H9 (cell line): Measurements from ENCODE around the gene FAM117A. TPM values are rescaled to one million over a fixed set of nuclear protein-coding genes. Genes with fewer than 3 reads are reported as not detected.

Source experiments
- DNase-seq: peaks from one replicate; pipeline ENCODE4 v3.0.0-alpha.2; 2017
- H2AFZ ChIP-seq: one replicate; pipeline ENCODE4 v1.6.1; 2013; ENCODE audit warnings: mild to moderate bottlenecking, low read length, control low read depth, moderate library complexity
- H2AK5ac ChIP-seq: 2 replicates; pipeline ENCODE4 v1.6.1; 2013; ENCODE audit warnings: low read length, control low read depth, mixed read lengths; ENCODE audit not compliant: insufficient read length
- H2BK120ac ChIP-seq: one replicate; pipeline ENCODE4 v1.6.1; 2013; ENCODE audit warnings: low read depth, mild to moderate bottlenecking, low read length, control low read depth, inconsistent platforms; ENCODE audit not compliant: poor library complexity, severe bottlenecking
- H2BK12ac ChIP-seq: 2 replicates; pipeline ENCODE4 v1.6.1; 2013; ENCODE audit warnings: low read length, control low read depth, mixed read lengths, low read depth; ENCODE audit not compliant: insufficient read length
- H2BK15ac ChIP-seq: 2 replicates; pipeline ENCODE4 v1.6.1; 2013; ENCODE audit warnings: low read depth, low read length, control low read depth
- H2BK20ac ChIP-seq: one replicate; pipeline ENCODE4 v1.6.1; 2013; ENCODE audit warnings: low read depth, mild to moderate bottlenecking, low read length, control low read depth, inconsistent platforms; ENCODE audit not compliant: poor library complexity, severe bottlenecking
- H2BK5ac ChIP-seq: 2 replicates; pipeline ENCODE4 v1.6.1; 2013; ENCODE audit warnings: low read length, control low read depth, mixed read lengths; ENCODE audit not compliant: insufficient read length
- H3K14ac ChIP-seq: 2 replicates; pipeline ENCODE4 v1.6.1; 2013; ENCODE audit warnings: low read length, control low read depth; ENCODE audit not compliant: insufficient read depth
- H3K18ac ChIP-seq: 2 replicates; pipeline ENCODE4 v1.6.1; 2013; ENCODE audit warnings: low read depth, mild to moderate bottlenecking, mixed read lengths, low read length, control low read depth; ENCODE audit not compliant: insufficient read length
- H3K23ac ChIP-seq: 2 replicates; pipeline ENCODE4 v1.6.1; 2013; ENCODE audit warnings: low read length, control low read depth, mixed read lengths, low read depth; ENCODE audit not compliant: insufficient read length
- H3K23me2 ChIP-seq: 2 replicates; pipeline ENCODE4 v1.6.1; 2013; ENCODE audit warnings: low read depth, mild to moderate bottlenecking, mixed read lengths, low read length, control low read depth; ENCODE audit not compliant: insufficient read length, poor library complexity, severe bottlenecking
- H3K27ac ChIP-seq: 2 replicates; pipeline ENCODE4 v1.5.1; 2013; ENCODE audit warnings: low read length, control low read depth, mixed read lengths, low read depth; ENCODE audit not compliant: insufficient read length
- H3K27me3 ChIP-seq: 2 replicates; pipeline ENCODE4 v1.6.1; 2013; ENCODE audit warnings: low read length, control low read depth, inconsistent platforms; ENCODE audit not compliant: insufficient read depth
- H3K4ac ChIP-seq: 2 replicates; pipeline ENCODE4 v1.6.1; 2013; ENCODE audit warnings: low read depth, mild to moderate bottlenecking, control low read depth, inconsistent platforms, low read length, moderate library complexity
- H3K4me1 ChIP-seq: 2 replicates; pipeline ENCODE4 v1.6.1; 2013; ENCODE audit warnings: low read length, control low read depth, inconsistent platforms; ENCODE audit not compliant: insufficient read depth
- H3K4me2 ChIP-seq: 2 replicates; pipeline ENCODE4 v1.6.1; 2013; ENCODE audit warnings: low read length, control low read depth, mixed read lengths; ENCODE audit not compliant: insufficient read length, insufficient read depth
- H3K56ac ChIP-seq: 2 replicates; pipeline ENCODE4 v1.6.1; 2013; ENCODE audit warnings: low read depth, mild to moderate bottlenecking, mixed read lengths, low read length, control low read depth; ENCODE audit not compliant: insufficient read length
- H3K79me1 ChIP-seq: 2 replicates; pipeline ENCODE4 v1.6.1; 2013; ENCODE audit warnings: low read depth, mild to moderate bottlenecking, moderate library complexity, low read length, control low read depth, inconsistent platforms; ENCODE audit not compliant: insufficient read depth, poor library complexity, severe bottlenecking
- H3K79me2 ChIP-seq: 2 replicates; pipeline ENCODE4 v1.6.1; 2013; ENCODE audit warnings: low read length, control low read depth, inconsistent platforms; ENCODE audit not compliant: insufficient read depth
- H3K9ac ChIP-seq: 2 replicates; pipeline ENCODE4 v1.6.1; 2013; ENCODE audit warnings: low read length, control low read depth, mixed read lengths; ENCODE audit not compliant: insufficient read length; ENCODE audit errors: extremely low read depth
- H3K9me3 ChIP-seq: one replicate; pipeline ENCODE4 v1.6.1; 2013; ENCODE audit warnings: low read depth, low read length, inconsistent platforms; ENCODE audit not compliant: control insufficient read depth
- H3T11ph ChIP-seq: one replicate; pipeline ENCODE4 v1.6.1; 2013; ENCODE audit warnings: mild to moderate bottlenecking, low read length, control low read depth, inconsistent platforms
- H4K20me1 ChIP-seq: one replicate; pipeline ENCODE4 v1.6.1; 2013; ENCODE audit not compliant: control insufficient read depth, insufficient read length, insufficient read depth
- H4K5ac ChIP-seq: 2 replicates; pipeline ENCODE4 v1.6.1; 2013; ENCODE audit warnings: low read depth, mild to moderate bottlenecking, mixed read lengths, low read length, control low read depth; ENCODE audit not compliant: insufficient read length
- H4K8ac ChIP-seq: replicated peaks from 2 replicates; pipeline ENCODE4 v1.6.1; 2013; ENCODE audit warnings: low read length, control low read depth, mixed read lengths, low read depth; ENCODE audit not compliant: insufficient read length
- H4K91ac ChIP-seq: 2 replicates; pipeline ENCODE4 v1.6.1; 2013; ENCODE audit warnings: low read depth, mild to moderate bottlenecking, moderate library complexity, mixed read lengths, low read length, control low read depth; ENCODE audit not compliant: insufficient read length
- H3K27ac Mint-ChIP-seq, 3 experiments: 2 replicates in 2 of 3; 3 replicates in 1 of 3; pipeline ENCODE4 v1.8.0; 2020 to 2021; ENCODE audit warnings: mixed read lengths in 3 of 3, mild to moderate bottlenecking in 1 of 3, moderate library complexity in 1 of 3
- H3K27me3 Mint-ChIP-seq: 2 replicates; pipeline ENCODE4 v1.8.0; 2021; ENCODE audit warnings: low read depth, mild to moderate bottlenecking, moderate library complexity, mixed read lengths
- H3K36me3 Mint-ChIP-seq, 3 experiments: 2 replicates in 2 of 3; 3 replicates in 1 of 3; pipeline ENCODE4 v1.8.0; 2020 to 2021; ENCODE audit warnings: low read depth in 3 of 3, mixed read lengths in 3 of 3; ENCODE audit not compliant: insufficient read depth in 1 of 3
- H3K4me1 Mint-ChIP-seq, 2 experiments: 2 replicates each; pipeline ENCODE4 v1.8.0; 2020; ENCODE audit warnings: mixed read lengths in 2 of 2
- H3K4me3 Mint-ChIP-seq, 2 experiments: 2 replicates in 1 of 2; 3 replicates in 1 of 2; pipeline ENCODE4 v1.8.0; 2020 to 2021; ENCODE audit warnings: mild to moderate bottlenecking in 2 of 2, mixed read lengths in 2 of 2, moderate library complexity in 1 of 2
- H3K9me3 Mint-ChIP-seq, 2 experiments: 2 replicates in 1 of 2; 3 replicates in 1 of 2; pipeline ENCODE4 v1.8.0; 2020; ENCODE audit warnings: mild to moderate bottlenecking in 2 of 2, mixed read lengths in 2 of 2, moderate library complexity in 1 of 2
- WGBS: extraction: QIAGEN DNeasy Blood & Tissue Kit; methylation state at CpG from one replicate; pipeline ENCODE4 v1.1.7; 2013; ENCODE audit warnings: missing lambda C conversion rate, low lambda C conversion rate, mixed read lengths; ENCODE audit not compliant: insufficient read length; ENCODE audit errors: extremely low coverage; 5-methylcytosine and 5-hydroxymethylcytosine counted together
- total RNA-seq: library from RNA; stranded (reverse); gene quantifications from 2 replicates; pipeline ENCODE4 v1.2.1, GENCODE V29; 2021
- TF ChIP-seq, protein P1 (sequence below): fragments of 200-600 bp; sonication (generic); conservative IDR thresholded peaks from 3 replicates; pipeline ENCODE4 v1.8.0; 2021; ENCODE audit warnings: antibody characterized with exemption, mild to moderate bottlenecking

FAM117A gene
- total RNA-seq, 1 experiment from 2014 or later, result 21.1 TPM

DNA sequence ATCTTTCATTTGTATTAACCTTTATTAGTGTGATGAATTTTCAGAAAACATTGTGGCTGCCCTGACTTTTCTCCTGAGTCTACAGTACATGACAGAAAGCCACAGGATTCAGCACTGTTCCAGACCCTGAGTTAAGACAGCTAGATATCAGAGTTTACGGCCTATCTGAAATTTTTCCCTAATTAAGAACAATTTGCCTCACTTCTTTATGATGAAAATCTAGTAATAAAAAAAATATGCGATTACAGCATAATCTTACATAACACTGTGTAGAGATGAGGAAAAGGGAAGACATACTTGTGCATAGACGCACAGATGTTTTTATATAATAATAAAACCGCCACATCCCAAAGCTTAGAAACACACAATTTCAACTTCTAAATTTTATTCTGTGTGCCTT lies 93.3 kb downstream of the FAM117A start:
- no peaks in the 10 kb centered on the region for H3K4me1 ChIP-seq
- H3K79me2 ChIP-seq, result no peaks in the 10 kb centered on the region; the same call in 1 of the 2 replicates
- H3K14ac ChIP-seq, result no peak overlapping the region
- H3K27ac Mint-ChIP-seq, result no peak overlapping the region
- no peak overlapping the region for H2AK5ac ChIP-seq
- H3K9me3 Mint-ChIP-seq, result no peaks in the 10 kb centered on the region
- peaks cover 11 to 31% (median 21%) of the 10 kb centered on the region in 3 experiments for H3K36me3 Mint-ChIP-seq
- no peak overlapping the region for H4K91ac ChIP-seq
- H3K9me3 ChIP-seq, result no peaks in the 10 kb centered on the region
- no peak overlapping the region for H4K5ac ChIP-seq
- TF ChIP-seq, protein P1, sequence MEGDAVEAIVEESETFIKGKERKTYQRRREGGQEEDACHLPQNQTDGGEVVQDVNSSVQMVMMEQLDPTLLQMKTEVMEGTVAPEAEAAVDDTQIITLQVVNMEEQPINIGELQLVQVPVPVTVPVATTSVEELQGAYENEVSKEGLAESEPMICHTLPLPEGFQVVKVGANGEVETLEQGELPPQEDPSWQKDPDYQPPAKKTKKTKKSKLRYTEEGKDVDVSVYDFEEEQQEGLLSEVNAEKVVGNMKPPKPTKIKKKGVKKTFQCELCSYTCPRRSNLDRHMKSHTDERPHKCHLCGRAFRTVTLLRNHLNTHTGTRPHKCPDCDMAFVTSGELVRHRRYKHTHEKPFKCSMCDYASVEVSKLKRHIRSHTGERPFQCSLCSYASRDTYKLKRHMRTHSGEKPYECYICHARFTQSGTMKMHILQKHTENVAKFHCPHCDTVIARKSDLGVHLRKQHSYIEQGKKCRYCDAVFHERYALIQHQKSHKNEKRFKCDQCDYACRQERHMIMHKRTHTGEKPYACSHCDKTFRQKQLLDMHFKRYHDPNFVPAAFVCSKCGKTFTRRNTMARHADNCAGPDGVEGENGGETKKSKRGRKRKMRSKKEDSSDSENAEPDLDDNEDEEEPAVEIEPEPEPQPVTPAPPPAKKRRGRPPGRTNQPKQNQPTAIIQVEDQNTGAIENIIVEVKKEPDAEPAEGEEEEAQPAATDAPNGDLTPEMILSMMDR, result no peak
- no peak overlapping the region for H2BK12ac ChIP-seq
- no peak overlapping the region for H3K4me2 ChIP-seq
- DNase-seq, result no peak
- no peak overlapping the region for H3K23ac ChIP-seq
- H3K27me3 ChIP-seq, result no peaks in the 10 kb centered on the region
- peaks cover 0 to 5% of the 10 kb centered on the region in 2 experiments; a peak in 1 of 4 replicates for H3K4me1 Mint-ChIP-seq
- no peak overlapping the region for H3K9ac ChIP-seq
- H3K56ac ChIP-seq, result no peak overlapping the region
- H3K23me2 ChIP-seq, result no peaks in the 10 kb centered on the region
- WGBS, result no CpG with 5 or more reads among the region's 4 CpGs
- no peak overlapping the region for H2BK20ac ChIP-seq
- no peak overlapping the region for H4K8ac ChIP-seq
- no peaks in the 10 kb centered on the region for H3K27me3 Mint-ChIP-seq
- no peak overlapping the region for H2BK120ac ChIP-seq
- no peak overlapping the region for H3K27ac ChIP-seq
- no peak overlapping the region for H3T11ph ChIP-seq
- peaks cover 5% of the 10 kb centered on the region for H3K79me1 ChIP-seq
- H2BK5ac ChIP-seq, result no peak overlapping the region
- H2BK15ac ChIP-seq, result no peak overlapping the region
- H3K4me3 Mint-ChIP-seq, result no peak overlapping the region
- H2AFZ ChIP-seq, result no peak overlapping the region
- no peak overlapping the region for H3K4ac ChIP-seq
- H4K20me1 ChIP-seq, result no peaks in the 10 kb centered on the region
- H3K18ac ChIP-seq, result no peak overlapping the region
